ENCODE results near the gene RAMP3. TPM values are rescaled to one million over a fixed set of nuclear protein-coding genes. Genes with fewer than 3 reads are reported as not detected.

Gene RAMP3
- total RNA-seq, 1 donor from 2014 or later = not detected

DNA sequence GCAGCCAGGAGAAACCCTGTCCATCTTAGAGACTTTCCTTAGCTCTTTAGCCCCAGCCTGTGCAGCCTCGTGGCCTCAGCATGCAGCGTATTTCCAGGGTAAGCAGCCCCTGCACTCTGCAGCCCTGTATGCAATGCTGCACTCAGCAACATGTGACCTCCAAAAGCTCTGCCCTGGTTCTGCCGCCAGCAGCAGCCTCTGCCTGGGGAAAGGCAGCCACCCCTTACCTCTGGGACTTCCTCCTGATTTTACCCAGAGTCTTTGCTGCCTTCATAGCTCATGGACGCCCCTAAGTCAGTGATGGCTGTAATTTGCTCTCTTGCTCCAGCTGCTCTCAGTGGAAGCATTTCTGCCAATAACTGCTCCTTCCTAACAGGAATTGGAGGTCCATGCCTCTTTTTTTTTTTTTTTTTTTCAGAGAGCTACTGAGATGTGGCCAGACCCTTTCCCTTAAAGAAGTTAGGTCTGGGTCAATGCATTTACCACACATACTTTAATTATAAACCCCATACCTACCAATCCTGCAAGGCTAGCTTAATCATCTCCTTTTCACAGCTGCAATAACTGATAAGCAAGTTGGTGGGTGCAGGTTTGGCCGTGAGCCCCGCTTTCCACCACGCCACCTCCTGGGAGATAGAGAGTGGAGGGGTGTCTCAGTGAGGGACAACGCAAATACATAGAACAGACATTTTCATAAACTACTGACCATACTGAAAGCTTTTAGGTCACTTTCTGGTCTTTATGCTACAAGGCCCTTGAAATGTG lies 71.7 kb downstream of the RAMP3 start:
- Mint-ChIP-seq H3K36me3 (ENCODE audit: unreplicated experiment) (no peaks in the 10 kb centered on the region), H3K4me1 (ENCODE audit: unreplicated experiment) (no peaks in the 10 kb centered on the region), H3K4me3 (ENCODE audit: unreplicated experiment) (no peak overlapping the region), H3K27ac (ENCODE audit: unreplicated experiment) (no peak overlapping the region), H3K27me3 (ENCODE audit: unreplicated experiment) (peaks cover 31% of the 10 kb centered on the region), H3K9me3 (ENCODE audit: unreplicated experiment) (no peaks in the 10 kb centered on the region)
- TF ChIP-seq, protein P1, sequence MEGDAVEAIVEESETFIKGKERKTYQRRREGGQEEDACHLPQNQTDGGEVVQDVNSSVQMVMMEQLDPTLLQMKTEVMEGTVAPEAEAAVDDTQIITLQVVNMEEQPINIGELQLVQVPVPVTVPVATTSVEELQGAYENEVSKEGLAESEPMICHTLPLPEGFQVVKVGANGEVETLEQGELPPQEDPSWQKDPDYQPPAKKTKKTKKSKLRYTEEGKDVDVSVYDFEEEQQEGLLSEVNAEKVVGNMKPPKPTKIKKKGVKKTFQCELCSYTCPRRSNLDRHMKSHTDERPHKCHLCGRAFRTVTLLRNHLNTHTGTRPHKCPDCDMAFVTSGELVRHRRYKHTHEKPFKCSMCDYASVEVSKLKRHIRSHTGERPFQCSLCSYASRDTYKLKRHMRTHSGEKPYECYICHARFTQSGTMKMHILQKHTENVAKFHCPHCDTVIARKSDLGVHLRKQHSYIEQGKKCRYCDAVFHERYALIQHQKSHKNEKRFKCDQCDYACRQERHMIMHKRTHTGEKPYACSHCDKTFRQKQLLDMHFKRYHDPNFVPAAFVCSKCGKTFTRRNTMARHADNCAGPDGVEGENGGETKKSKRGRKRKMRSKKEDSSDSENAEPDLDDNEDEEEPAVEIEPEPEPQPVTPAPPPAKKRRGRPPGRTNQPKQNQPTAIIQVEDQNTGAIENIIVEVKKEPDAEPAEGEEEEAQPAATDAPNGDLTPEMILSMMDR (IDR thresholded peaks at IDR 0.05) = no peak
- DNase-seq (ENCODE audit: extremely low spot score, unreplicated experiment) = no peak

DNA sequence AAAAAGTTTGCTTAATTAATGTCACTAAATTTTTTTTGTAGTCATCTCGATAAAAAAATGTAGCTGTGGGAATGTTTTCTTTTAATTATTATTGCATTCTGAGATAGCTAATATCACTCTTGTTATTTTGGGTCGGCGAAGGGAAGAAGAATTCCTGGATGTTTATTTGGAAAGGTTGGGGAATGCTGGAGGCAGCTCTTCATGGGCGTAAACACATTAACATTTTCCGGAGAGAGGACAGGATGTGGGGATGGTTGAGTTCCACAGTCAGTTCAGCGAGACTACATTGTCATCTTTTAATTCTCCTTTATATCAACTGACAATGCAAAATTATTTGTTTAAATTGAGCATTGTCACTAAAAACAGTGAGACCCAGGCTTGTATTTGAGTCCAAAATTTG lies 72.5 kb downstream of the RAMP3 start:
- H3K9me3 Mint-ChIP-seq (ENCODE audit: unreplicated experiment) = no peaks in the 10 kb centered on the region
- H3K27me3 Mint-ChIP-seq (ENCODE audit: unreplicated experiment) = peaks cover 34% of the 10 kb centered on the region
- no peak overlapping the region for H3K4me3 Mint-ChIP-seq (ENCODE audit: unreplicated experiment)
- H3K4me1 Mint-ChIP-seq (ENCODE audit: unreplicated experiment) = no peaks in the 10 kb centered on the region
- no peak overlapping the region for H3K27ac Mint-ChIP-seq (ENCODE audit: unreplicated experiment)
- TF ChIP-seq, protein P1 (IDR thresholded peaks at IDR 0.05) = no peak
- H3K36me3 Mint-ChIP-seq (ENCODE audit: unreplicated experiment) = no peaks in the 10 kb centered on the region
- DNase-seq (ENCODE audit: extremely low spot score, unreplicated experiment) = no peak

DNA sequence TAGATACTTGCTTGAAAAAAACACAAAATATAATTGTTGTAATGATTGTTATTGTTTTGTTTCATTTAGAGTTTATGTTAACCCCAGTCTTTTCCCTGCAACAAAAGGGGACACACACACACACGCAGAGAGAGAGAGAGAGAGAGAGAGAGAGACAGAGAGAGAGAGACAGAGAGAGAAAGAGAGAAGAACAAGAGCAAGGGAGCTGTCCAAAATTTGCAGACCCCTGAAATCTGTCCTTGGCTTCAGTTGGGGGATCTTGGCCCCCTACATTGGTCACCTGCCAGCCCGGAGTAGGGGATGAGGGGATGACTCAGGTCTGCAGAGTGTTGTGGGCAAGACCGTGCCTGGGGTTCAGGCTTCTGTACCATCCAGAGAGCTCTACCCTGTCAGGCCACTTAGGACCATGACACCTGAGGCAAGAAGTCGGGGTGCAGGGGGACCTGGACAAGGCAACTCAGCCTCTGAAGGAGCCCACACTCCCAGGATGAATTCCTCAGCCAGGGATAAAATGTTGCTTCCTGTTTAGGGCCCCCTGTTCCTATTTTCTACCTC lies 73.1 kb downstream of the RAMP3 start:
- Mint-ChIP-seq H3K4me1 (ENCODE audit: unreplicated experiment) (no peaks in the 10 kb centered on the region), H3K27me3 (ENCODE audit: unreplicated experiment) (peaks cover 39% of the 10 kb centered on the region), H3K36me3 (ENCODE audit: unreplicated experiment) (no peaks in the 10 kb centered on the region), H3K9me3 (ENCODE audit: unreplicated experiment) (no peaks in the 10 kb centered on the region), H3K27ac (ENCODE audit: unreplicated experiment) (no peak overlapping the region), H3K4me3 (ENCODE audit: unreplicated experiment) (no peak overlapping the region)
- no peak for DNase-seq (ENCODE audit: extremely low spot score, unreplicated experiment)
- TF ChIP-seq, protein P1 (IDR thresholded peaks at IDR 0.05) = no peak

DNA sequence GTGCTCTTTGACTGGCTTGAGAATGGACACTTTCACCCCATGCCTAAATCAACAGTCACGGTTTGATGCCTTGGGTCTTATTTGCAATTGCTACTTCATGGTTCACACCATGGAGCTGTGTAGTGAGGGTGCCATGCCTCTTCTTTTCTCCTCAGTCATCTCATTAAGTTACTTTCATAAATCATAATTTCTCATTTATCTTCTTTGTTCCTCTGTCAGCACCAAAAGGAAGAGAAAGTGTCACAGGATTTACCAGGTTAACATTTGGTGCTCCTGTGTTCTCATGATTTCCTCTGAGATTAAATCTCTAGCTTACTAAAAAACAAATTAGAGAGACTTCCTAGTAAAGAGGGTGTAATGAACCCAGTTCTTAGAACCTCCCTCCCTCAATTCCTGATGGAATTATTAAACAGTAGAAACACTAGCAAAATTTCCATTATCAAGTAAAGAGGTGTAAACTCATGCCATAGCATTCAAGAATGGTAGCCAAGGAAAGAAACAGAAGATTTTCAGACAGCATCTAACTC lies 75.7 kb downstream of the RAMP3 start:
- H3K27ac Mint-ChIP-seq (ENCODE audit: unreplicated experiment) = no peak overlapping the region
- DNase-seq (ENCODE audit: extremely low spot score, unreplicated experiment) = no peak
- H3K4me1 Mint-ChIP-seq (ENCODE audit: unreplicated experiment) = no peaks in the 10 kb centered on the region
- no peak overlapping the region for H3K4me3 Mint-ChIP-seq (ENCODE audit: unreplicated experiment)
- TF ChIP-seq, protein P1 (IDR thresholded peaks at IDR 0.05) = no peak
- peaks cover 43% of the 10 kb centered on the region for H3K27me3 Mint-ChIP-seq (ENCODE audit: unreplicated experiment)
- H3K9me3 Mint-ChIP-seq (ENCODE audit: unreplicated experiment) = no peaks in the 10 kb centered on the region
- no peaks in the 10 kb centered on the region for H3K36me3 Mint-ChIP-seq (ENCODE audit: unreplicated experiment)

Other genes with a start within 250 kb of the RAMP3 start
- gene MYO1G, start 178.8 kb upstream of the RAMP3 start, total RNA-seq = 0.05 TPM in 1 of 2 replicates, not detected in the other
- gene CCM2, start 157.6 kb upstream of the RAMP3 start, total RNA-seq = 41.4 and 42.3 TPM in 2 replicates
- 9.6 and 10.5 TPM in 2 replicates for gene NACAD, start 68.8 kb upstream of the RAMP3 start, total RNA-seq
- gene TBRG4, start 46.1 kb upstream of the RAMP3 start, total RNA-seq = 54.9 and 60.0 TPM in 2 replicates